GM21423 (cell line): ENCODE measurements around the gene MYO10.
"Not testable (repeated sequence)": the region's sequence is repeated elsewhere in the genome, so short reads cannot be mapped to it uniquely, and the experiment has no call there.

Source experiments
- ATAC-seq: cut with Tn5 transposase; IDR thresholded peaks from one replicate; pipeline ENCODE4 v1.9.1; 2021; ENCODE audit warnings: mild to moderate bottlenecking, moderate library complexity; ENCODE audit not compliant: unreplicated experiment

The MYO10 gene

GRCh38 chr5:16831326-16831725, 104.8 kb downstream of the MYO10 start:
- not testable (repeated sequence) for ATAC-seq

GRCh38 chr5:16827755-16828154, 108.3 kb downstream of the MYO10 start:
- ATAC-seq, result no peak

- no peak for ATAC-seq
Measured at GRCh38 chr5:16826379-16827125, 109.5 kb downstream of the MYO10 start.

GRCh38 chr5:16819522-16820167, 116.4 kb downstream of the MYO10 start:
- no peak for ATAC-seq

GRCh38 chr5:16815432-16815831, 120.7 kb downstream of the MYO10 start:
- no peak for ATAC-seq

GRCh38 chr5:16812911-16813310, 123.2 kb downstream of the MYO10 start:
- ATAC-seq, result no peak

GRCh38 chr5:16812448-16812847, 123.6 kb downstream of the MYO10 start:
- ATAC-seq, result no peak

- ATAC-seq, result no peak
Measured at GRCh38 chr5:16810208-16810854, 125.8 kb downstream of the MYO10 start.

- ATAC-seq, result no peak
Measured at GRCh38 chr5:16809395-16810207, 126.5 kb downstream of the MYO10 start.

- ATAC-seq, result no peak
Measured at GRCh38 chr5:16809010-16809394, 127.1 kb downstream of the MYO10 start.

GRCh38 chr5:16808021-16808420, 128.1 kb downstream of the MYO10 start:
- ATAC-seq, result no peak

- ATAC-seq, result no peak
Measured at GRCh38 chr5:16807547-16807864, 128.6 kb downstream of the MYO10 start.

GRCh38 chr5:16806711-16807546, 129.2 kb downstream of the MYO10 start:
- no peak for ATAC-seq

GRCh38 chr5:16805486-16805885, 130.6 kb downstream of the MYO10 start:
- no peak for ATAC-seq

GRCh38 chr5:16803831-16804230, 132.3 kb downstream of the MYO10 start:
- ATAC-seq, result no peak

- no peak for ATAC-seq
Measured at GRCh38 chr5:16800477-16800876, 135.6 kb downstream of the MYO10 start.

- ATAC-seq, result no peak
Measured at GRCh38 chr5:16799796-16800195, 136.3 kb downstream of the MYO10 start.

GRCh38 chr5:16797951-16798350, 138.1 kb downstream of the MYO10 start:
- ATAC-seq, result no peak

GRCh38 chr5:16794269-16794913, 141.7 kb downstream of the MYO10 start:
- no peak for ATAC-seq
